ENCODE measurements around the gene ZNF385A. TPM values are rescaled to one million over a fixed set of nuclear protein-coding genes. Genes with fewer than 3 reads are reported as not detected.

Gene ZNF385A
- total and polyA plus RNA-seq, 4 donors, result 2.5 to 4.0 (median 2.8) TPM

- no peak for TF ChIP-seq ZBTB33 (IDR thresholded peaks at IDR 0.05)
Measured at GRCh38 chr12:54349679-54350078, 34.9 kb downstream of the ZNF385A start (continued).

GRCh38 chr12:54349036-54349435 lies 35.5 kb downstream of the ZNF385A start:
- peaks cover 6 to 27% (median 20%) of the 10 kb centered on the region in 4 donors for H3K4me1 ChIP-seq (ENCODE audit: control insufficient read depth in 4 of 4, insufficient read depth in 4 of 4, low read length in 3 of 4)
- H3K27ac ChIP-seq (ENCODE audit: low read depth in 1 of 2, low read length in 2 of 2), result no peak overlapping the region
- H3K4me3 ChIP-seq (ENCODE audit: low read depth in 1 of 3, low read length in 3 of 3), result no peak overlapping the region
- no peak overlapping the region for H3K9ac ChIP-seq (ENCODE audit: low read depth in 1 of 2, low read length in 2 of 2)
- no peaks in the 10 kb centered on the region for H3K27me3 ChIP-seq (ENCODE audit: control insufficient read depth in 4 of 4, insufficient read depth in 4 of 4, low read length in 3 of 4)
- DNase-seq (ENCODE audit: low spot score), result no peak
- no peak for TF ChIP-seq ATF3 (IDR thresholded peaks at IDR 0.05)
- TF ChIP-seq GABPA (IDR thresholded peaks at IDR 0.05 in 1 of 2, conservative IDR thresholded peaks at IDR 0.05 in 1 of 2), result no peak
- TF ChIP-seq FOXA2 (IDR thresholded peaks at IDR 0.05), result no peak
- H3K36me3 ChIP-seq (ENCODE audit: control insufficient read depth in 4 of 4, insufficient read depth in 3 of 4, low read depth in 1 of 4, low read length in 3 of 4), result peaks cover 16 to 58% (median 47%) of the 10 kb centered on the region in 4 donors
- no peaks in the 10 kb centered on the region for H3K9me3 ChIP-seq (ENCODE audit: control insufficient read depth in 4 of 4, low read length in 3 of 4)
- 97% methylated on average over 4 of the region's 4 CpGs for WGBS

- DNase-seq (ENCODE audit: low spot score), result no peak
- H3K27me3 ChIP-seq (ENCODE audit: control insufficient read depth in 4 of 4, insufficient read depth in 4 of 4, low read length in 3 of 4), result no peaks in the 10 kb centered on the region
- H3K4me3 ChIP-seq (ENCODE audit: low read depth in 1 of 3, low read length in 3 of 3), result no peak overlapping the region
- TF ChIP-seq RAD21 (IDR thresholded peaks at IDR 0.05), result no peak
- TF ChIP-seq YY1 (IDR thresholded peaks at IDR 0.05), result no peak
- TF ChIP-seq CTCF (IDR thresholded peaks at IDR 0.05; ENCODE audit: low read depth, low read length, missing input control), result no peak
- no peak for TF ChIP-seq TAF1 (conservative IDR thresholded peaks at IDR 0.05)
- no peak for TF ChIP-seq FOXA2 (IDR thresholded peaks at IDR 0.05)
- no peaks in the 10 kb centered on the region for H3K9me3 ChIP-seq (ENCODE audit: control insufficient read depth in 4 of 4, low read length in 3 of 4)
- H3K36me3 ChIP-seq (ENCODE audit: control insufficient read depth in 4 of 4, insufficient read depth in 3 of 4, low read depth in 1 of 4, low read length in 3 of 4), result peaks cover 12 to 49% (median 35%) of the 10 kb centered on the region in 4 donors
- no peak overlapping the region for H3K9ac ChIP-seq (ENCODE audit: low read depth in 1 of 2, low read length in 2 of 2)
- H3K27ac ChIP-seq (ENCODE audit: low read depth in 1 of 2, low read length in 2 of 2), result no peak overlapping the region
- 95% methylated on average over 9 of the region's 9 CpGs for WGBS
- peaks cover 3 to 20% (median 11%) of the 10 kb centered on the region in 4 donors for H3K4me1 ChIP-seq (ENCODE audit: control insufficient read depth in 4 of 4, insufficient read depth in 4 of 4, low read length in 3 of 4)
Measured at GRCh38 chr12:54341378-54342300, 42.9 kb downstream of the ZNF385A start.

GRCh38 chr12:54340846-54341245 lies 43.7 kb downstream of the ZNF385A start:
- Histone ChIP-seq H3K27ac (ENCODE audit: low read depth in 1 of 2, low read length in 2 of 2) (no peak overlapping the region), H3K4me1 (ENCODE audit: control insufficient read depth in 4 of 4, insufficient read depth in 4 of 4, low read length in 3 of 4) (peaks cover 5 to 24% (median 13%) of the 10 kb centered on the region in 4 donors), H3K9me3 (ENCODE audit: control insufficient read depth in 4 of 4, low read length in 3 of 4) (no peaks in the 10 kb centered on the region), H3K9ac (ENCODE audit: low read depth in 1 of 2, low read length in 2 of 2) (no peak overlapping the region), H3K27me3 (ENCODE audit: control insufficient read depth in 4 of 4, insufficient read depth in 4 of 4, low read length in 3 of 4) (no peaks in the 10 kb centered on the region), H3K4me3 (ENCODE audit: low read depth in 1 of 3, low read length in 3 of 3) (no peak overlapping the region), H3K36me3 (ENCODE audit: control insufficient read depth in 4 of 4, insufficient read depth in 3 of 4, low read depth in 1 of 4, low read length in 3 of 4) (peaks cover 9 to 46% (median 32%) of the 10 kb centered on the region in 4 donors)
- no peak for DNase-seq (ENCODE audit: low spot score)
- WGBS, result 90% methylated on average over 7 of the region's 7 CpGs
- no peak for TF ChIP-seq EGR1 (IDR thresholded peaks at IDR 0.05; ENCODE audit: low read depth in 2 of 2)
- no peak for TF ChIP-seq YY1 (IDR thresholded peaks at IDR 0.05)
- TF ChIP-seq FOXA1 (IDR thresholded peaks at IDR 0.05), result no peak
- TF ChIP-seq RXRA (IDR thresholded peaks at IDR 0.05), result no peak
- TF ChIP-seq FOXA2 (IDR thresholded peaks at IDR 0.05), result no peak
- TF ChIP-seq HNF4G (IDR thresholded peaks at IDR 0.05), result no peak
- no peak for TF ChIP-seq CTCF (IDR thresholded peaks at IDR 0.05; ENCODE audit: low read depth, low read length, missing input control)
- peak; percentile 27 to 34 for TF ChIP-seq HNF4A (conservative IDR thresholded peaks at IDR 0.05)
